ENCODE results near the gene EGFR.

Gene EGFR

DNA sequence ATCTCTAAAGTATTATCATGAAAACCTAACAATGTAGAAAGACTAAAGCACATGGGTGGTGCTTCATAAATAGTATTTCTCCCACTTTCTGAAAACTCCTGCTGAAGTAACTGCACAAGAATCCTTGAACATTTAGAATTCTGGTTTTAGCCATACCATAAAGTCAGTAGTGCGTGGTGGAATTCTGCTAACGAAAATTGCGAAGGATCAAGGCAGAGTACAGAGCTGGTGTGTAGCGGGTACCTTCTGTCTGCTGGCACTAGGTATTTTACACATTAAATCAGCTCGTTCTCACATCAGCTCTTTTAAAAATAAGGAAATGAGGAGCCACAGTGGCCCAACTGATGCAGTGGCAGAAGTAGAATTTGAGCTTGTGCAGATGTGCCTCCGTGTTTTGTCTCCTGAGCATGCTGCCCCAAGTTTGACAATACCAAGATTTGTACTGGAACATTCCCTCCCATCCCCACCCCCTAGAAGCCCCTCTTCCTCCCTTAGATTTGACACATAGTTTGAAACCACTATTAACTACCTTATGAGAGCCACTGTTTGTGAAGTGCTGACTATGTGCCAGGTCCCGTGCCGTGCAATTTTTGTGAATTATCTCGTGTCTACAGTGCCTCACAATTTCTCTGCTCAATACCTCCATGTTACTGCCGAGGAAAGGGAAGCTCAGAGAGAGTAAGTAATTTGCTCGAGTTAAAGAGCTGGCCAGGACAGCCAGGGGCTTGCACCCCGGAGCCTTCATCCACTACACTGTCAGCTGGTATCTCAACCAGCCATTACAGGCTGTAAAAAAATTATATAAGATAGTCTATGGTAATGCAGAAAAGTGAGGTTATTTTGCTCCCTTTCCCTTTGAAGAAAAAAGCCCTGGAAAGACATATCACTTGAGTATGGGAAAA lies 66.9 kb downstream of the EGFR start:
- DNase-seq, result no peak

DNA sequence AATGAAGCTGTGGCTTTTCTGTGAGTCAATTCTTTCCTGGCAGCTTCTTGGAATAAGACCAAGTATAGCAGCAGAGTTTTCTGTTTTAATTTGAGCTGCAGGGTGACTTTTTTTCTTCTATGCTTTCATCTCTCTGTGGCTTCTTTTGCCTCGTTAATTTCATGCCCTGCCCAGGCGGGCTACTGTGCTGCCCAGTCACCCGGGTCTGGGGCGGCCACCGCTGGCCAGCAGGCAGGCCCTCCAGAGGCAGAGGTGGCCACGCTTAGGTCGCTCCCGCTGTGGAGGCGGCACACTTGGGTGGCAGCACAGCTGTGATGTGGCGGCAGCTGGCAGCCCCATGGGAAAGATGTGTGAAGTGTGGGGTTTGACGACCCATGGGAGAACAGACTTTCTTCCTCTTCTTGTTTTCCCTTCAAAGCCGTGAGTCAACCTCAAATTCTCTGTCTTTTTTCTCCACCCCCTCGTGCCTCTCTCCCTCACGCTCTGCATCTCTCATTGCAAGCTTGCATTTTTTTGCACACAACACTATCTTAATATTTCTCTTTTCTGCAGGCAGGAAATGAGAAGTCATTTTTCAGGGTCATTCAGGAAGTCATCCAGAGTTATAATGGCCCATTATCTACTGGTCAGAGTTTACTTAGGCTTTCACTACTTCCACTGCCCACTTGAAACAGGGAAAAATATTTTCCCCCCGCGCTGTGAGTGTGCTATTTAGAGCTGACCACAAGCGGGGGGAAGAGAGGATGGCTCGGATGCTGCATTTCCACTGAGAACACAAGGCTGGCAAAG lies 67.8 kb downstream of the EGFR start:
- no peak for DNase-seq

DNA sequence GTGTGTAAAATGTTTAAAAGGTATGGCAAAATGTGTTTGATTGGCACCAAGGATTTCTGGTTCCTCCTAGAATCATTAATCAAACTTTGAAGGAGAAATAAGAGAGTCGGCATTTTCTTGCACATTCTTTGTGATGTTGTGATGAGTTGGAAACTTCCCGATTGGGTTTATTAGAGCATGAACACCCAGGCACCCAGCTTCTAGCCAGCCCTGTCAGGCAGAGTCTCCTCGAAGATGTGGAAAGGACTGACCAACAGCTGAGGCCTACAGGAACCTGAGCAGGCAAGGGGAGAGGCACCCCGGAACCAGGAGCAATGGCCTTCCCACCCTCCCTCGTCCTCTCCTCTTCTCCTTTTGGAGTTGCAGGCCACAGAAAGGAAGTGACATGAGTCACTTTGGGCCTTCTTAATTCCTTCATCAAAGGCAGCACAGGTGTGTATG lies 68.7 kb downstream of the EGFR start:
- no peak for DNase-seq

DNA sequence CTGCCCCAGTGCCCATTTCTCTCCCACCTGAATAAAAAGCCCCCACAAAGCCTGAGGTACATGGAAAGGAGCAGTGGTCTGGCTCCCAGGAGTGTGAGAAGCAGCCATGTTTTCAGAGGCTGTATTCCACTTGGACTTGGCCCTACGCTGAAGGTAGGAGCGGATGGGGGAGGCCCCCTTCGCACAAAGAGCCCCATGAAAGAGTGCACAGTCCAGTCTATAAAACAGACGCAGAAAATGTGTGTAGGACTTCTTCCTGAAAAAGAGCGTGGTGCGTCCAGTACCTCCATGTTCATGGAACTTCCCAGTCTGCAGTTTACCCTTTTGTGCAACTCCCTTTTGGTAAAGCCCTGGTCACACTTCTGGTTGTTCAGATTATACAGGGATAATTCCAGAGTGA lies 69.3 kb downstream of the EGFR start:
- no peak for DNase-seq

DNA sequence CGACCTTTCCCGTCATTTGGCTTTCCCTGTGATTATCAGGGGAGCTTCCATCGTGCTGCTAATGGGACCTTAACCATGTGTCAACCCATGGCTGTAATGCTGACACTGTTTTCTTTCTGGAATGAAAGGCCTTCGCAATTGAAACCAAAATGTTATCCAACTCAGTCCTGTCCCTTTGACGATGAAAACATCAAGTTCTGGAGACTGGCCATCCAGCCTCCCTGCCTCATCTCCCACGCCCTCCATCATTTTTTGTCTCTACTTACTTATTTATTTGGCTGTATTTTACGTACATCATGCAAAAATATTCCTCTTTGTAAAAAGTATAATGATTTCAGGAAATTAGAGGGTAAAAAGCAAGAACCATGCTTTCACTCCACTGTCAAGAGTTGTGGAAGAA lies 69.8 kb downstream of the EGFR start:
- no peak for DNase-seq

DNA sequence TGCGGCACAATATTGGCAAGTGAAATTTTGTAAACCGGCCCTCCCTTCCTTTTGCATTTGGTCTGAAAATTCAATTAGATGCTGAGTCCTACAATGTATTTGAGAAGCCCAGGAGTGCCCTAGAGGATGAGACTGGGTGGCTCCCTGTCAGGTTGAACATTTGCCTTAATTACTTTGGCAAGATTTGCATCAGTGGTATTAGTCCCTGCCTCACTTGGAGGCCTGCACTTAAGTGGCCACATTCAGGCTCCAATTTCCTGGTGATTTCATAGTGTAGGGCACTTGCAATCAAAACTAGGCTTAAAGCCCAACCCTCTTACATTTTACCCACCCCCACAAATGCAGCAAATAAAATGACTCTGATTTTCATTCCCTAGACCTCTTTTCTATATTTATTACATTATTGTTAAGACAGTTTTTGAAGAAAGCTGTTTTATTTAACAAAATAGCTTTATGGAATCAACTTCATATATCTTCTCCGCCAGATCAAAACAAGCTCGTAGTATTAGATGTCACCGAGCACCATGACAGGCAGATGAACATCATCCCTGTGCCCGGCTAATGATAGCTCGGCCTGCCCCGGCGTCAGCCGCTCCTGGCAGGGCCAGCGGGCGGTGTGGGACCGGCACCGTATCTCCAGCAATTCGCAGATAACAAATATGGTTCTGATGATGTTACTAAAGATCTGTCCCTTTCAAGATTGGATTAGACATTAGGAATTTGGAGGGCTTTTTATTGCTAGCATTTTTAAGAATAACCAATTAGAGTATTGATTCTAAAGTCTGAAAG lies 73.6 kb downstream of the EGFR start:
- DNase-seq, result no peak

DNA sequence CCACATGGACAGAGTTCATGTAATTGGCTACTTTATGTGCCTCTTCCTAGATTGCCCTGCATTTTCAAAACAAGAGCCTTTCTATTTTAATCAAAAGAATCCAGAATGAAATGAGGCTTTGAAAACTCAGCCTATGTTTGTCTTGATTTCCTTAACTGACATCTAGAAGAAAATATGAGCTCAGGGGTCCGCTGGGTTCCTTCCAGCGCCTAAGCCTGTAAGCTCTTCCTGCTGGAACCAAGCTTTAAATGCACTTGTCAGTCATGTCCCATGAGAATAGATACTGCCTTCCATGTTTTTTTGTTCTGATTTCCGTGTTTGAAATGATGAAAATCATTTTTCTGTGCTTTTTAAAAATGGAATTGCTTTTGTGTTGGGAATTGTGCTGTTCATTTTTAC lies 74.2 kb downstream of the EGFR start:
- no peak for DNase-seq

DNA sequence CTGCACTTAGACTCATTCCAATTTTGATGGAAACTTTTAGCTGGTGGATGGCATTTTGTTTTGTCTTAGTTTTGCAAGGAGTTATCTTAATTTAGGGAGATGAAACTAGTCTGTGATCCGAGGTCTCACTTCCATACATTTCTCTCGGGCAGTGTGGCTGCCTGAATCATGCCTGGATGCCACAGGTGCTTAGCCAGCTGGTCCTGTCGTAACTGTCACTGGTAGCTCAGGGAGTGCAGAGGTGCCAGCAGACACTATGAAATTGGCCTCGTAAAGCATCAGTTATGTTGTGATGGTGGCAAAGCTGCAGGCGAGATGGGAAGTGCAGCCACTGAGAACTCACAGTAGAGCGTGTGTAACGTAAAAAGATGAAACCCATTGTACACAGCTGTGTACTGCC lies 74.9 kb downstream of the EGFR start:
- DNase-seq, result no peak

DNA sequence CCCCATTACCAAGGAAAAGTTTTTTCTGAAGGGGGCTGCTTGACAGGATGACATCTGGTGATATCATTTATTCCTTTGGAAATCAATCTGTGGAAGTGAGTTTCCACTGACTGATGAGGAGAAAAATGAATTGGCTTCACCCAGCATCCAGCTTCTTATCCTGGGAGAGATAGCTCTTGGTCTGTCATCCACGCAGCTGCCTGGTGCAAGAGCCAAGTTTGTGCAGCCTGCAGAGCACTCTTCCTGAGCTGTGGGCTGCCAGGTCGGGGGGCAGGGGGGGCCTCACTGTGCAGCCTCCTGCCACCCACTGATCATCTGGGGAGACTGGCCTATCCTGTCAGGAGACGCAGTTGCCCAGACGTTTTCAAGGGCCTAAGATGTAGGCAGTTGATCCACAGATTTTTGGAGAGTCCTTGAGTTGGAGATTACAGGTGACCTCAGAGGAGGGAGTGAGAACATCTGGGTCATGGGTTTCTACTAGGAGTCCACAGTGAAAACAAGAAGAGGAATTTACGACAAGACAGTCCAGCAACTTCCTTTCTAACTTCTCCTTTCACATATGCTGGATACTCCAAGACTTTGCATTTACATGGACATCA lies 75.4 kb downstream of the EGFR start:
- no peak for DNase-seq

DNA sequence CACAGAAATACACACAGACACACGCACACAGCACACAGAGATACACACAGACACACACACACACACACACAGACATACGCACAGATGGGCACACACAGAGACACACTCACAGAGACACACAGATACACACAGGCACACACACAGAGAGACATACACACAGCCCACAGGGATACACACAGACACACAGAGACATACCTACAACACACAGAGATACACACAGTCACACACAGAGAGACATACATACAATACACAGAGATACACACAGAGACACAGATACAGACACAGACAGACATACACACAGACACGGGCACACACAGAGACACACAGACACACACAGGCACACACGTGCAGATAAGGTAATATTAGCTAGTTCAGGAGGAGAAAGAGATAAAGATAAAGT lies 76.9 kb downstream of the EGFR start:
- DNase-seq, result no peak

DNA sequence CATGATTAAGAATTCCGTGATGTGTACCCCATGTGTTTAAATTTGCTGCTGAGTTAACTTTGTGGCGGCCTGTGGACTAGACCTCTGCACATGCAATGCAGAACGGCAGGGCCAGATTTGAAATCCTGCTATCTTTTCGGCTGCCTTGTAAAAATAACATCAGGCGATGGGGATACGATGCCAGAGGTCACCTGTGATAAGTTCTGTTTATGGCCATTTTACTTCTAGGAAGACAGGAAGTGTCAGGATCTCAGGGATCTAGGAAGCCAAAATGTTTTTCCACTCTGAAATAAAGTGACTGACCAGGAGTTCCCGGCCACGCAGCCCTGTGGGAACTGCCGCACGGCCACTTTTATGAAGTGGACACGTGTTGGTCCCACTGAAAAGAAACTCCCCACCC lies 77.5 kb downstream of the EGFR start:
- no peak for DNase-seq

DNA sequence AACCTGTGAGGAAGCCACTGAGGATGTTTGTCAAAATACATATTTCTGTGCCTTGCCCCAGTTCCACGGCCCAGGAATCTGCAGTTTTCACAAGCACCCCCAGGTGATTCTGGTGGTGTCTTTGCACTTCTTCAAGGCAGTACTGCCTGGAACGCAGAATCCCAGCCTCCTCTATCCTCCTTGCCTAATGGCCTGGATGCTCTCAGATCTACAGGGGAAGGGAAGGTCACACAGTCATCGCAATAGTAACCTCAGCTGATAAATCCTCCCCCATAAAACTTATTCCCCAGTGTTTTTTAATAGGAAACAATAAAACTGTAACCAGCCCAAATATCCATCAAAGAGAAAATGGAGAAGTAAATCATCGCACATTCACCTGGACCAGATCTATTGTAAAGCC lies 78.3 kb downstream of the EGFR start:
- DNase-seq, result no peak

DNA sequence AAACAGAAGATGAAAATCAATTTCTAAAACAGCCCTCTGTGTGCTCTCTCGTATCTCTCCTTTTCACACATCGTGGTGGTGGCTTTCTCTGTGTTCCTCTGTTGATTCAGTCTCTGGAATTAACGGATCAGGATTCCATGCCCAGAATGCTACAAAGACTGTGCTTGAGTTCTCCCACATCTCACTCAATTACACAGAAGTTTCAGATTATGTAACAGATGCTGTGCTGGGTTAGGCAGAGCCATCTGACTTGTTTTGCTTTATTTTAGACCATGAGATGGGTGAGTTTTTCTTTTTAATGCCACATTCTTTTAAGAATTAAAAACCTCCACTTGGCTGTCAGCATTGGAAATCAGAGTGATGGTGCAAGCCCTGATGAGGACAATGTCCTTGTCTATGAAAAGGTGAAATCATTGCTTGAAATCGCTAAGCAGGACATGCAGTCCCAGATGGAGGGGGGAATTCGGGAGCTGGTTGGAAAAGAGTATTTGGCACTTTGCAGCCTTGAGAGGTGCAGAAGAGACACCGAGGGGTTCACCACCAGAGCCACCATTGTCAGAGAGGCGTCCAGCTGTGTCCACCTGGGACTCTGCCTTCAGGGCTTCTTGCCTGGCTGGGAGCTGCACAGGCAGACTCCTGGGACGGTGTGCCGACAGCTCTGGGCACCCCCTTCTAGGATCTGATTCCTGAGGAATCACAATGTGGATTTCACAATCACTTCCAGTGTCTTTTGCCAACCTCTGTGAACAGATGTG lies 80.4 kb downstream of the EGFR start:
- no peak for DNase-seq

DNA sequence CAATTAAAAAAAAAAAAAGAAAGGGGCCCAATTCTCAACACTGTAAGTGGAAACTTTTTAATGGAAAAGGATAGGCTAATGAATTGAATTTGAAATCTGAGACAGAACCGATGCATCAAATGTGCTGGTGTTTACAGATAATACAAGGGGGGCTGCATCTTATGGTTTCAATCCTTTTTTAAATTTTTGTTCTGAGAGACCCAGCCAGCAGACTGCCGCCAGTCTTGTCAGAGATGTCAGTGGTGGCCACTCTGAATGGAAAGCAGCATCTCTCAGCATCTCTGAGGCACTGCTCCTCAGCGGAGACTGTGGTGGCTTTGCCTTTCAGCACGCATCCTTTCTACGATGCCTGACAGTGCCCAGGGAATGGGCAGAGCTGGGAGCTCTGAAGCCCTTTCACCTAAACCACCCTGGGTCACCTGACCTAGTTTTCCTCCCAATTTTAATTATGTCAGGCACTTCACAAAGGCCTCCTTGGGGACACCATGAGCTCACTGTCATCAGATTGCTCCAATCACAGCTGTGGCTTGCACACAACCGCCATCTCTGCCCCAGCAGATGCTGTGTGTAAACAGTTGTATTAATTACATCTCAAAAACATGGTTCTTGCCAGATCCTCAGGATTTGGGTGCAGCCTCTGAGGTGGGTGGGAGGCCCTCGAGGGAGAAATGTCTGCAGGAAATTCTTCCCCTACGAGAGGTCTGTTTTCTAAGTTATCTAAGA lies 81.2 kb downstream of the EGFR start:
- DNase-seq, result no peak

DNA sequence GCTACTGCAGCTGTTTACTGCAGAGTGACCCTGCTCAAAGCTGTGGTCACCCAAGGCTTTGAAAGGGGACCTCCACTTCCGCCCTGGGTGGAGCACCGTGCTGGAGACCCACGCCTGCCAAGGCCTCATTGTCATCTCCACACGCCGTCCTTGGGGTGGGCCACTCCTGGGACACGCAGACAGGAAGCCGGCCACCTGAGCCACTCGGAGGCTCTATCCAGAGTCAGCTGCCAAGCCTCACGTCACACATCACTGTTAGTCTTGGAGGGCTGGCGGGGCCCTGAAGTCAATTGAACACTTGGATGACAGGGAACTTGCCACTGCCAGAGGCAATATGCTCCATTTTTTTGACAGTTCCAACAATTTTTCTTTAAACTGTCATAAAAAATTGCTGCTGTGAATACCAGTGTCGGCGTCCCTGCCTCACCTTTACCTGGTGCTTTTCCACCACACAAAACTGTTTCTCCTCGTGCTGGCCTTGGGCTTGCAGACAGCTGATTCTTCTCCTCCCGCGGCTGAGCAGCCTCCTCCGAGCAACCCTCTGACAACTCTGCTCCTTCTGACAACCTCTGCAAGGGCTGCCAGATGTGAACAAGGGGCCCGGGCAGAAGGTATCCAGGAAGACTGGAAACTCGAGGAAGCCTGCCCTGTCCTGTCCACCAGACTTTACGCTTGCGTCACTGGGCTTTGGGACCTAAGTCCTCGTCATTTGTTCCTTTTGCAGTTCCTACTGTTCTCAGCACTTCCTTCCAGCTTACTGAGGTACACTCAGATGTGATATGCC lies 81.9 kb downstream of the EGFR start:
- no peak for DNase-seq

DNA sequence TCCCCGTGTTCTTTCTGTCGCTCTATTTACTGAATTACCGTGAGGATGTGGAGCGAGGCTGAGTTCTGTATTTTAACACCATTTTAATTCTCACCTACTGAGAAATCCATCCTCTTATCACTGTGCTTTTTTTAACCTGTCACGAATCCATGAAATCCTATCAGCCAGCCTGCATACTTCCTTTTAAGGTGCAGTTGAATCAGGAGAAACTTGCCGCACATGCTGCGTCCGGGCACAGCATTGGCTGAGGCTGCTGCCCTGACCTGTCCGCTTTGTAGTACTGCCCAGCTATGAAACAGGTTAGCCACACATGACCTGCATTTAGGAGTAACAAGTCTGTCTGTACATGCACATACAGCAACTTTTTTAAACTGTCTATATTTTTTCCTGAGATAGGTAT lies 82.5 kb downstream of the EGFR start:
- no peak for DNase-seq

DNA sequence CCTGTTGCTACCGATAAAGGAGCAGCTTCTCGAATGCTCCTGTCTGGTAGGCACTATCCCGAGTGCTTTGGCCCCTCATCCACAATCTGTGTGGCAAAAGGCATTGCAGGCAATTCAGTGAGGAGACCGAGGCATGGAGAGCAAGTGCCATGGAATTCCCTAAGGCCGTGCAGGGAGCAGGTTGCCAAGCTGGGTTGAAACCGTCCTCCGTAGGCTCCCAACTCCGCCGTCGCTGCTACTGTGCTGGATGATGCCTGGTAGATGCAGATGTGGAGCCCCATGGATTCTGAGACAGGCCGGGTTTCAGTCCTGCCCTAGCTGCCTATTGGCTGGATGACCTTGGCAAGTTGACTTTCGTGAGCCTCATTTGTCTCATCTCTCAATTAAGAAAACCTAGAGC lies 85.3 kb downstream of the EGFR start:
- no peak for DNase-seq

DNA sequence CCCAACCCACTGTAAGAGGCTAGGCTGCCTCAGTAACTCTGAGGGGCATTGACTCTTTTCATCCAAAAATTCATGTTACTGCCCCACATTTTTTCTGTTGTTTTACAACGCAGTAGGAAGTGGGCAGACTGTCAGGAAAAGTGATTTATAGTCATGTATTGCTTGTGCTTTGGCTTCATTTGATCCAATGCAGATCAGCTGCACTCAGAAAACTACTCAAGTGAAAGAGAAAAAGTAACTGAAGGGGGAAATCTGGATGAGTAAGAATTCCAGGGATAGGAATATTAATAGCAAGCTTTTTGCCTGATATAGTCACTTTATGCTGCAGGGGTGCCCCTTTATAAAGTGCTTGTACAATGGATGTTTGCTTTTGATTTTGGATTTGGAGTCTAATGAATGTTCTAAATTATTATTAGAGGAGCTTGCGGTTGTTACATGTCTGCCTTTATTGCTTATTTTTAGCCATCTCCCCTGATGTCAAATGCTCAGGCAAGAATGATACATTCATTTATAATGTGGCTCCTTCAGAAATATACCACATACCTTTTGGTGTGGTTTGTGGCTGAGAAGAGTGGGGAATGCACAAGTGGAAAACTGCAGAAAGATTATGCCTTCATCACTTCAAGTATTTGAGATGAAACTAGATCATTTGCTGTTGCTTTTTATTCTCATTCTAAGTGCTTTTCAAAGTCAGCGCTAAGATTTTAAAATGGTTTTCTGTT lies 86.1 kb downstream of the EGFR start:
- no peak for DNase-seq

DNA sequence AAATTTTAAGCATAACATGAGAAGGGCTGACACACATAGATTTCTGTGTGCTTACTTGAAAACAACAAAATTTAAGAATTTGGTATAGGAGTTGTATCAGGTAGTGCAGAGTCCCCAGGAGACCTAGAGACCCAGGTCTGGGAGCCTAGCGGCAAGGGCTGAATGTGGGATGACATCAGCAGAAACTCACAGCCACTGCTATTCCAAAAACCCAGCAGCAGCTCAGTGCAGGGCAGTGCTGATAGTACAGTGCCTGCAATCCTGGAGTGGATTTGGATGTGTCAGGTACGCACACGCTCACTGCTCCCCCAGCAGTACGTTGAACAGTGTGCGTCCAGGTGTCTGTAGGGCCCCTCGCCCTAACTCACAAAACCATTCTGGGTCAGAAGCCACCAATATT lies 87.1 kb downstream of the EGFR start:
- no peak for DNase-seq

DNA sequence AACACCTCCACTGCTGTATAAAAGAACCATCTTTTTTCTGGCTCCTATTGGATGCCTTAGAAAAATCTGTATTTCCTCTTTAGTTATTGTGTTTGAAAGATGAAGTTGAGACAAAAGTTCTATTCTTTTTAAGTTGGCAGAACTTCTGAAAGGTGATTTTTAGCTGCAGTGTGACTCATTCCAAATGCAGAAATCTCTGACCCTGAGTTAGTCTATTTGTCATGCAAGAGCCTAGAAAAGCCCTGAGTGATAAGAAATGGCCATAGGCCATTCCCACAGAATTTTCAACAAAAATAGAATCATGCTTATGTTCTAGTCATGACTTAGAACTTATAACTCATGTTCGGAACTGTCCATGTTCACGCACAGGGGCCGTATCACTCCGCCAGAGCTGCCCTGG lies 89.1 kb downstream of the EGFR start:
- no peak for DNase-seq
